ENCODE measurements around the gene BCL2L2.

Gene BCL2L2

GRCh38 chr14:23357261-23357660, 50.6 kb downstream of the BCL2L2 start:
- DNase-seq, result no peak

DNA sequence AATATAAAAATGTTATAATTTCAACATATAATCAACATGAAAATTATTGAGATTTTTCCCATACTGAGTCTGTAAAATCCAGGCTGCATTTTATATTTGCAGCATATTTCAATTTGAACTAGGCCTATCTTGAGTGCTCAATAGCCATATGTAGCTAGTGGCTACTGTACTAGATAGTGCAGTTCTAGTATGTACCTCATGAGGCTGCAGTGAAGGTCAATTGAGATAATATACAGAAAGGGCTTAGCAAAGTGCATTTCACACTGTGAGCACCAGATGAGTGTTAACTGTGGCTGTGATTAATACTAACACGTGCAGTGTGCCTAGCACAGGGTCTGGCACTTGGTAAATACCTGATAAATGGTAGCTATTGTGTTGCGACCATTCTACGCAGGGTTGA, 51.4 kb downstream of the BCL2L2 start:
- DNase-seq, result no peak

DNA sequence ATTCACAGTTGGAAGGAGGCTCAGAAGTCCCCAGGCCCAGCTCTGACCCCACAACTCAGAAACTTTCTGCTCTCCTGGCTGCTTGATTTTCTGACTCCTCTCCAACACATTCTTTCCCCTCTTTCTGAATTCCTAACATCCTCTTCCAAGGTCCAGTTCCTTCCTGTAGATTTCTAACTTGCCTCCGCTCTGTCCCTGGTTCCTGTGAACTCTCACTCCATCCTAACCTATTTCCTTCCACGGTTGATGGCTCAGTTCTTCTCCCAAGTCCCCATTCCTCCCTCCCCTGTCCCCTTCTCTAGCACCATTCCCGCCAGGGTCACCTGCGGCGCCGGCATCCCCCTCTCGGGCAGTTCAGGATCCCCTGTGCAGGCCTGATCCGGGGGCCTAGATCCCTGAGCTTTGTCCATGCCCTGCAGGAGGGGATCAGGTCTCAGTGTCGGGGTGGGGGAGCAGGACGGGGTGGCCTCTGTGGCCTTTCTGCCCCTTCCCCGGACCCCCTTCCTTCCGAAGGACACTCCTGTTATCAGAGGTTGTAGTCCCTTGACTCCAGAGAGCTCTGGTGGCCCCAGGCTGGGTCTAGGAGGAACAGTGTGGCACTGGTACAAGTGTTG, 52.0 kb downstream of the BCL2L2 start:
- DNase-seq, result no peak

- no peak for DNase-seq
Measured at GRCh38 chr14:23359167-23359626, 52.6 kb downstream of the BCL2L2 start.

DNA sequence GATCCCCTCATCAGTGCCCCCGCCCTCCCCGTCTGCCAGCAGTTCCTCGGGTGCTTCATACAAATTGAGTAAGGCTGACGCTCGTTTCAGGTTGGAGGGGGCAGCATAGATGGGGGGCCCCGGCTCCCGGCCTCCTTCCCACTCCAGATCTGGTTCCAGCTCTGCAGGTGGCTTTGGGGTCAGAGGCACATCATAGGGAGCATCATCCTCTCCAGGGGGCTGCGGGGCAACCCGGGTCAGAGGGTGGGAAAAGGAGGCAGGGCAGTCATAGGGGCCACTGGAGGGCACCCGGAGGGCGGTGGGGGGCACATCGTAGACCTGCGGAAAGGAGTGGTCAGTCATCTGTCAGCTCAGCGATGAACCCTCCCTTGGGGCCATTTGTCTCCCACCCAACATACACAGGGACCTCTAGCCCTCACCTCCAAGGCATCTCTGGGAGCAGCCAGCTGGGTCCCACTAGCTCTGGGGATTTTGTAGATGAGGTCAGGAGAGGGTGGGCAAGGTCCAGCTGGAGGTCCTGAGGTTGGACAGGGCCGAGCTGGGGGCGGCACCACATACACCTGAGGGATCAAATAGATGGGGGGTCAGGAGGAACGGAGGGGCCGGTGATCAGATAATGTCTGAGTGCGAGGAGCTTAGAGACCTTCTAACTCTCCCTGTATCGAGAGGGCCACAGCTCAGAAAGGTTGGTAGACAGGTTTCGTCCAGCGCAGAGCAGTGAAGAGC, 53.3 kb downstream of the BCL2L2 start:
- DNase-seq, result no peak

DNA sequence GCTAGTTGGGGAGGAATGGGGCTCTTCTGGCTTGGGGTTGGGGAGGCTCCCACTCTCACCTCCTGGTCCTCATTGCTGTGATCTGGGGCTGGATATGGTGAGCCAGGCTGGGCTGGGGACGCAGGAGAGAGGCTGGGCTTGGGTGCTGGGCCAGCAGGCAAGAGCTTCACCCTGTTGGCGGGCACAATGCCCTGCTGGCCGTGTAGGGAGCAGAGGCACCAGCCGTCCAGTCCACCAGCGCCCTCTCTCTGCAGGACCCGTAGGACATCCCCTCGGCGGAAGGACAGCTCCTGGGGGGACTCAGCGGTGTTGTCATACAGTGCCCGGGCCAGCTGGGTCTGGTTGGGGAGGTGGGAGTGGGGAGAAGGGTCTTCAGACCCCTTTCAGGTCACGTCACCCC, 53.9 kb downstream of the BCL2L2 start:
- DNase-seq, result no peak

DNA sequence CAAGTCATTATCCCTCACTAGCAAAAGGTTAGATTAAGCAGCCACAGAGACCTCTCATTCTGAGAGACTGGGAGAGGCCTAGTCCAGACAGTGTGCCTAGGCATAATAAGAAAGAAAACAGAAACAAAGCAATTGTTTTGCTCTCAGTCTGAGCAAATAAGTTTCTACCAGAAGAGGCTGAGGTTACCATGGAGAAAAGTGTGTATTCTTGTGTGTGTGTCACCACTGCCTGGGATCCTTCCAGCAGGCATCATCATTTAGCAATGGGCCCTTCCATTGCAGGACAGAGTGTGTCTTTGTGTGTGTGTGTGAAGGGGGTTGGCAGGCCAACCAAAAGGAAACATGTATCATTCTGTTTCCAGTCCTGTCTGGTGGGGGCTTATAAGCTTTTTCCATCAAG, 54.7 kb downstream of the BCL2L2 start:
- DNase-seq, result peak; percentile 40

Data from fibroblast of skin of back (primary cell).